ENCODE results near the gene LACTBL1.

GRCh38 chr1:22908880-22909426, 63.7 kb downstream of the LACTBL1 start:
- no peak for TF ChIP-seq GLIS3 (CRISPR knock-in tag; IDR thresholded peaks at IDR 0.05)
- TF ChIP-seq ZFP30 (CRISPR knock-in tag; IDR thresholded peaks at IDR 0.05) = no peak
- no peak for TF ChIP-seq CREB5 (CRISPR knock-in tag; IDR thresholded peaks at IDR 0.05; ENCODE audit: low read depth)

All from SK-N-SH treated with all-trans-retinoic acid at 6 μM for 48 hours (cell line).